Stomach smooth muscle (tissue), 2 donors: ENCODE results near the gene PIAS2.
"Not testable (repeated sequence)": the region's sequence is repeated elsewhere in the genome, so short reads cannot be mapped to it uniquely, and the experiment has no call there.

Source experiments
- H3K27ac ChIP-seq: one replicate; pipeline ENCODE4 v1.7.0; 2013; ENCODE audit warnings: mild to moderate bottlenecking, low read length, inconsistent platforms
- H3K27me3 ChIP-seq, 2 donors: one replicate each; pipeline ENCODE4 v1.7.0; 2013; ENCODE audit warnings: low read length in 2 of 2; ENCODE audit not compliant: insufficient read depth in 2 of 2, control insufficient read depth in 1 of 2
- H3K36me3 ChIP-seq, 2 donors: one replicate each; pipeline ENCODE4 v1.7.0; 2013; ENCODE audit warnings: low read length in 2 of 2; ENCODE audit not compliant: control insufficient read depth in 2 of 2, insufficient read depth in 2 of 2
- H3K4me1 ChIP-seq: one replicate; pipeline ENCODE4 v1.7.0; 2013; ENCODE audit warnings: low read length; ENCODE audit not compliant: control insufficient read depth, insufficient read depth
- H3K4me3 ChIP-seq, 2 donors: one replicate each; pipeline ENCODE4 v1.7.0; 2013; ENCODE audit warnings: low read length in 2 of 2
- H3K9ac ChIP-seq, 2 donors: one replicate each; pipeline ENCODE4 v1.7.0; 2013; ENCODE audit warnings: low read length in 2 of 2, mild to moderate bottlenecking in 1 of 2
- H3K9me3 ChIP-seq, 2 donors: one replicate each; pipeline ENCODE4 v1.7.0; 2013; ENCODE audit warnings: low read length in 2 of 2; ENCODE audit not compliant: control insufficient read depth in 2 of 2
- donor health status: healthy.
- donor health status: Pancreatic carcinoma.

The PIAS2 gene

GRCh38 chr18:46832422-46832821 lies 84.9 kb downstream of the PIAS2 start:
- H3K9me3 ChIP-seq, H3K9ac ChIP-seq, H3K4me3 ChIP-seq, H3K27me3 ChIP-seq, H3K4me1 ChIP-seq, H3K27ac ChIP-seq: not testable (repeated sequence)
- H3K36me3 ChIP-seq, result peaks cover 3 to 14% of the 10 kb centered on the region in 2 donors

DNA sequence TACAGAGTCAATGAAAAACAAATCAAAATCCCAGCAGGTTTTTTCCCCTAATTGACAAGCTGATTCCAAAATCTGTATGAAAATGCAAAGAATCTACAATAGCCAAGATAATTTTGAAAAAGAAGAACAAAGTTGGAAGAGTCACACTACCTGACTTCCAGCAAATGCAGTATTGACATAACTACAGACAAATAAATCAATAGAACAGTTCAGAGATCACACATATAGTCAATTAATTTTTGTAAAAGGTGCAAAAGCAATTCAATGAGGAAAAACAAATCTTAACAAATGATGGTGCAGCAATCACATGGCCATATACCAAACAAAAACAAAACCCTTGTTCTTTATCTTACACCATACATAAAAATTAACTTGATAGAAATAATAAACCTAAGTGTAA lies 85.9 kb downstream of the PIAS2 start:
- Histone ChIP-seq H3K36me3 (peaks cover 3 to 19% of the 10 kb centered on the region in 2 donors), H3K9ac (no peak overlapping the region)

GRCh38 chr18:46830633-46831032 lies 86.7 kb downstream of the PIAS2 start:
- Histone ChIP-seq H3K4me3 (no peak overlapping the region), H3K9ac (no peak overlapping the region), H3K36me3 (peaks cover 0 to 20% of the 10 kb centered on the region in 2 donors), H3K27ac (no peak overlapping the region), H3K27me3 (no peaks in the 10 kb centered on the region), H3K9me3 (no peaks in the 10 kb centered on the region), H3K4me1 (no peaks in the 10 kb centered on the region)

More for the DNA sequence above, 85.9 kb downstream of the PIAS2 start:
- Histone ChIP-seq H3K27me3 (no peaks in the 10 kb centered on the region), H3K4me3 (no peak overlapping the region), H3K27ac (no peak overlapping the region), H3K9me3 (no peaks in the 10 kb centered on the region), H3K4me1 (no peaks in the 10 kb centered on the region)

GRCh38 chr18:46829947-46830346 lies 87.4 kb downstream of the PIAS2 start:
- Histone ChIP-seq H3K4me1 (no peaks in the 10 kb centered on the region), H3K9me3 (no peaks in the 10 kb centered on the region), H3K4me3 (no peak overlapping the region), H3K27me3 (no peaks in the 10 kb centered on the region), H3K36me3 (peaks cover 0 to 20% of the 10 kb centered on the region in 2 donors), H3K27ac (no peak overlapping the region), H3K9ac (no peak overlapping the region)

- H3K27me3 ChIP-seq, result no peaks in the 10 kb centered on the region
- H3K9me3 ChIP-seq, result no peaks in the 10 kb centered on the region
- H3K4me3 ChIP-seq, result no peak overlapping the region
- H3K9ac ChIP-seq, result no peak overlapping the region
- peaks cover 0 to 20% of the 10 kb centered on the region in 2 donors for H3K36me3 ChIP-seq
- no peak overlapping the region for H3K27ac ChIP-seq
- no peaks in the 10 kb centered on the region for H3K4me1 ChIP-seq
Observed at GRCh38 chr18:46829531-46829930, 87.8 kb downstream of the PIAS2 start.

- Histone ChIP-seq H3K27ac (no peak overlapping the region), H3K4me1 (no peaks in the 10 kb centered on the region), H3K9ac (no peak overlapping the region), H3K36me3 (peaks cover 0 to 6% of the 10 kb centered on the region in 2 donors), H3K27me3 (no peaks in the 10 kb centered on the region), H3K4me3 (no peak overlapping the region), H3K9me3 (no peaks in the 10 kb centered on the region)
Observed at GRCh38 chr18:46821856-46822711, 95.2 kb downstream of the PIAS2 start.

- H3K27ac ChIP-seq, result no peak overlapping the region
Observed at GRCh38 chr18:46820863-46821262, 96.4 kb downstream of the PIAS2 start.

GRCh38 chr18:46815661-46816060 lies 101.6 kb downstream of the PIAS2 start:
- no peak overlapping the region for H3K27ac ChIP-seq
- H3K9me3 ChIP-seq, result no peaks in the 10 kb centered on the region
- H3K36me3 ChIP-seq, result no peaks in the 10 kb centered on the region
- no peaks in the 10 kb centered on the region for H3K27me3 ChIP-seq
- no peak overlapping the region for H3K4me3 ChIP-seq
- no peak overlapping the region for H3K9ac ChIP-seq
- no peaks in the 10 kb centered on the region for H3K4me1 ChIP-seq

More at GRCh38 chr18:46820863-46821262, 96.4 kb downstream of the PIAS2 start:
- Histone ChIP-seq H3K9me3 (no peaks in the 10 kb centered on the region), H3K4me3 (no peak overlapping the region), H3K9ac (no peak overlapping the region), H3K27me3 (no peaks in the 10 kb centered on the region), H3K36me3 (peaks cover 0 to under 1% of the 10 kb centered on the region in 2 donors), H3K4me1 (no peaks in the 10 kb centered on the region)

GRCh38 chr18:46814399-46814798 lies 102.9 kb downstream of the PIAS2 start:
- Histone ChIP-seq H3K27me3 (no peaks in the 10 kb centered on the region), H3K4me3 (no peak overlapping the region), H3K27ac (no peak overlapping the region), H3K9ac (no peak overlapping the region), H3K36me3 (no peaks in the 10 kb centered on the region), H3K9me3 (no peaks in the 10 kb centered on the region), H3K4me1 (no peaks in the 10 kb centered on the region)

GRCh38 chr18:46812311-46812710 lies 105.0 kb downstream of the PIAS2 start:
- no peak overlapping the region for H3K4me3 ChIP-seq
- no peak overlapping the region for H3K9ac ChIP-seq
- H3K9me3 ChIP-seq, result no peaks in the 10 kb centered on the region
- H3K4me1 ChIP-seq, result no peaks in the 10 kb centered on the region
- H3K36me3 ChIP-seq, result no peaks in the 10 kb centered on the region
- no peaks in the 10 kb centered on the region for H3K27me3 ChIP-seq
- no peak overlapping the region for H3K27ac ChIP-seq

DNA sequence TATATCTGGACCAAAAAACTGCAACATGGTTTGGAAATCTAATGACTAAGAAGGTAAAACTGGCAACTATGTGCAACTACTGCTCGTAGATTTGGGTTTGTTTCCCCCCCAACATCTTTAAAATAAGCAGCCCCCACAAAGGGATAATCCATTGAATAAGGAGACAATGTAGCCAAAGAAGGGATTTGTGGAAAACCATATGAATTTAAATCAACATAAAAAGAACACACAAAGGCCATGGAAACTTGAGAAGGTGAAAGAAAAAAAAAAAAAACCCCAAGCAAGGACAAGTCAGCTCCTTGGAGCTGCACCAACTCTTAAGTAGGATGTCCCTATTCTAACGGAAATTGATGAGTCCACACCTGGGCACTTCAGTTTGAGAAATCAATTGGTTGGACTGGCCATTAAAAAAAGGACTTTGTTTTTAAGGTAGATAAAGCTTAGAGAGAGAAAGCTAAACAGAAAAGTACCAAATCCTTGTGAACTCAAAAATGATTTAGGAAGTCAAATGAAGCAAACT lies 106.8 kb downstream of the PIAS2 start:
- no peak overlapping the region for H3K27ac ChIP-seq
- H3K9ac ChIP-seq, result no peak overlapping the region
- H3K4me3 ChIP-seq, result no peak overlapping the region

More for the DNA sequence above, 106.8 kb downstream of the PIAS2 start:
- no peaks in the 10 kb centered on the region for H3K27me3 ChIP-seq
- H3K4me1 ChIP-seq, result no peaks in the 10 kb centered on the region
- H3K36me3 ChIP-seq, result no peaks in the 10 kb centered on the region
- no peaks in the 10 kb centered on the region for H3K9me3 ChIP-seq
